ENCODE measurements around the gene ZCCHC2. TPM values are rescaled to one million over a fixed set of nuclear protein-coding genes. Genes with fewer than 3 reads are reported as not detected.

The ZCCHC2 gene
- total and polyA plus RNA-seq, 8 donors, result 3.9 to 76.5 (median 15.6) TPM

DNA sequence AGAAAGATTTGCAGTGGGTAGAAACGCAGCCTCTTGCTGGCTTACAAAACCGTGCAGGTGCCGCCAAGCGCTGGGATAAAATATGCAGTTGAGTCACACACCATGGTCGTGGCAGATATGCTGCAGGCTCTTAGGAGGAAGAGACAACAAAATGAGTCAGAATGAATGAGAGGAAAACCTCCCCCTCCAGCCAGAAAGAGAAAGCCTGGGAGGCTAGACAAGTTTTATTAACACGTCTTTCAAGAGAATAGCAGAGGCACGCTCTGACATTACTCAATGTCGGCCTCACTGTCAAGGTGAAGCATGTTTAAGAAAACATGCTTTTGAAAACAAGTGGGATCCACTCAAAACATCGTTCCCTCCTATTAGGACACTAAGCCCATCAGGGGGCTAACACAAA, 37.1 kb upstream of the ZCCHC2 start:
- Histone ChIP-seq H3K27me3 (peaks cover 0 to 13% (median 0%) of the 10 kb centered on the region in 3 donors), H3K4me3 (no peak overlapping the region), H3K4me1 (peaks cover 0 to 10% (median 3%) of the 10 kb centered on the region in 4 donors), H3K9me3 (peaks cover 0 to 8% (median 6%) of the 10 kb centered on the region in 4 donors), H3K27ac (peak overlapping the region in 3 of 5 donors; percentile 52 to 63 (median 61)), H3K36me3 (no peaks in the 10 kb centered on the region)
- WGBS, 5 donors, result 27 to 46% (median 36%) methylated on average over 9 of the region's 9 CpGs
- no peak for TF ChIP-seq EP300 (IDR thresholded peaks at IDR 0.05)
- TF ChIP-seq POLR2AphosphoS5 (IDR thresholded peaks at IDR 0.05), result peak in 1 of 3 donors; percentile 24
- TF ChIP-seq POLR2A (IDR thresholded peaks at IDR 0.05), result no peak
- TF ChIP-seq, protein P1, sequence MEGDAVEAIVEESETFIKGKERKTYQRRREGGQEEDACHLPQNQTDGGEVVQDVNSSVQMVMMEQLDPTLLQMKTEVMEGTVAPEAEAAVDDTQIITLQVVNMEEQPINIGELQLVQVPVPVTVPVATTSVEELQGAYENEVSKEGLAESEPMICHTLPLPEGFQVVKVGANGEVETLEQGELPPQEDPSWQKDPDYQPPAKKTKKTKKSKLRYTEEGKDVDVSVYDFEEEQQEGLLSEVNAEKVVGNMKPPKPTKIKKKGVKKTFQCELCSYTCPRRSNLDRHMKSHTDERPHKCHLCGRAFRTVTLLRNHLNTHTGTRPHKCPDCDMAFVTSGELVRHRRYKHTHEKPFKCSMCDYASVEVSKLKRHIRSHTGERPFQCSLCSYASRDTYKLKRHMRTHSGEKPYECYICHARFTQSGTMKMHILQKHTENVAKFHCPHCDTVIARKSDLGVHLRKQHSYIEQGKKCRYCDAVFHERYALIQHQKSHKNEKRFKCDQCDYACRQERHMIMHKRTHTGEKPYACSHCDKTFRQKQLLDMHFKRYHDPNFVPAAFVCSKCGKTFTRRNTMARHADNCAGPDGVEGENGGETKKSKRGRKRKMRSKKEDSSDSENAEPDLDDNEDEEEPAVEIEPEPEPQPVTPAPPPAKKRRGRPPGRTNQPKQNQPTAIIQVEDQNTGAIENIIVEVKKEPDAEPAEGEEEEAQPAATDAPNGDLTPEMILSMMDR (IDR thresholded peaks at IDR 0.05), result no peak
- intact Hi-C loops (cut with DNase I; ENCODE audit: low total_unique reads), result no loop called here
- DNase-seq, result peak; percentile 42 to 69

GRCh38 chr18:62486290-62486964, 36.4 kb upstream of the ZCCHC2 start:
- Histone ChIP-seq H3K27me3 (peaks cover 0 to 13% (median 0%) of the 10 kb centered on the region in 3 donors), H3K36me3 (no peaks in the 10 kb centered on the region), H3K27ac (peak overlapping the region in 4 of 5 donors; percentile 52 to 69 (median 62)), H3K9me3 (peaks cover 0 to 1% (median 0%) of the 10 kb centered on the region in 4 donors), H3K4me1 (peaks cover 0 to 10% (median 3%) of the 10 kb centered on the region in 4 donors), H3K4me3 (no peak overlapping the region)
- TF ChIP-seq POLR2AphosphoS5 (IDR thresholded peaks at IDR 0.05) (peak in 1 of 3 donors; percentile 50), EP300 (IDR thresholded peaks at IDR 0.05) (no peak), POLR2A (IDR thresholded peaks at IDR 0.05) (no peak)
- TF ChIP-seq, protein P1 (IDR thresholded peaks at IDR 0.05), result no peak
- DNase-seq, result peak; percentile 44 to 90
- intact Hi-C loops (cut with DNase I; ENCODE audit: low total_unique reads), result no loop called here
- WGBS, 5 donors, result 39 to 55% (median 45%) methylated on average over 4 of the region's 4 CpGs

- 58 to 84% (median 77%) methylated on average over 5 of the region's 5 CpGs for WGBS, 5 donors
- Histone ChIP-seq H3K9me3 (no peaks in the 10 kb centered on the region), H3K36me3 (no peaks in the 10 kb centered on the region), H3K4me1 (peaks cover 0 to 10% (median 3%) of the 10 kb centered on the region in 4 donors), H3K4me3 (no peak overlapping the region), H3K27ac (no peak overlapping the region), H3K27me3 (peaks cover 0 to 13% (median 0%) of the 10 kb centered on the region in 3 donors)
- no peak for TF ChIP-seq POLR2A (IDR thresholded peaks at IDR 0.05)
- TF ChIP-seq EP300 (IDR thresholded peaks at IDR 0.05), result no peak
- no peak for TF ChIP-seq POLR2AphosphoS5 (IDR thresholded peaks at IDR 0.05)
- TF ChIP-seq, protein P1 (IDR thresholded peaks at IDR 0.05), result no peak
- intact Hi-C loops (cut with DNase I; ENCODE audit: low total_unique reads), result no loop called here
- no peak for DNase-seq
These were observed 35.7 kb upstream of the ZCCHC2 start for GRCh38 chr18:62487161-62487560.

DNA sequence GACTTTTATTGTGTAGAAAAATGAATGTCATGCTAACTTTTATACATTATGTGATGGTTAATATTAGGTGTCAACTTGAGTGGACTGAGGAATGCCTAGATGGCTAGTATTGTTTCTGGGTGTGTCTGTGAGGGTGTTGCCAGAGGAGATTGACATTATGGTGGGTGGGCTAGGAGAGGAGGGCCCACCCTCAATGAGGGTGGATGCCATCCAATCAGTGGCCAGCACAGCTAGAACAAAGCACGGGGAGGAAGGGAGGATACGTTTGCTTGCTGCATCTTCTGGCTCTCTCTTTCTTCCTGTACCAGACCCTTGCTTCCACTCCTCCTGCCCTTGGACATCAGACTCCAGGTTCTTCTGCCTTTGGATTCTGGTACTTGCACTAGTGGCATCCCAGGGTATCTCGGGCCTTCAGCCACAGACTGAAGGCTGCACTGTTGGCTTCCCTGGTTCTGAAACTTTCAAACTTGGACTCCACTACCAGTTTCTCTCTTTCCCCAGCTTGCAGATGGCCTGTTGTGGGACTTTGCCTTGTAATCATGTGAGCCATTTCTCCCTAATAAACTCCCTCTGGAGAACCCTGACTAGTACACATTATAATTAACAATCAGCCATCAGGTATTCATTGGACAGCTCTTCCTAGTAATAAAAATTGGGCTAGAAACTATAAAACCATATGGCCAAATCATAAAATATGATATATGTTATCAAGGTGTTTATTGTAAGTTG, 31.7 kb upstream of the ZCCHC2 start:
- intact Hi-C loops (cut with DNase I; ENCODE audit: low total_unique reads), result no loop called here
- Histone ChIP-seq H3K9me3 (no peaks in the 10 kb centered on the region), H3K4me3 (no peak overlapping the region), H3K36me3 (no peaks in the 10 kb centered on the region), H3K4me1 (peaks cover 0 to 10% (median 2%) of the 10 kb centered on the region in 4 donors), H3K27me3 (peaks cover 0 to 13% (median 0%) of the 10 kb centered on the region in 3 donors), H3K27ac (no peak overlapping the region)
- DNase-seq, result no peak
- TF ChIP-seq POLR2A (IDR thresholded peaks at IDR 0.05) (no peak), EP300 (IDR thresholded peaks at IDR 0.05) (no peak), POLR2AphosphoS5 (IDR thresholded peaks at IDR 0.05) (no peak)
- TF ChIP-seq, protein P1 (IDR thresholded peaks at IDR 0.05), result no peak
- WGBS, 5 donors, result 59 to 72% (median 66%) methylated on average over 3 of the region's 3 CpGs
